HepG2 (cell line): ENCODE data around the gene RNF114.

Experiments used
- NFE2 ChIP-seq: sonication (generic); formaldehyde crosslinking; IDR thresholded peaks from 2 replicates; pipeline ENCODE4 v1.4.0; 2020; ENCODE audit warnings: missing genetic modification reagents
- NFIC ChIP-seq: IDR thresholded peaks from 2 replicates; pipeline ENCODE4 v1.6.1; 2012; ENCODE audit warnings: mild to moderate bottlenecking, low read length, inconsistent platforms
- NR2F2 ChIP-seq: IDR thresholded peaks from 2 replicates; pipeline ENCODE4 v1.6.1; 2012; ENCODE audit warnings: low read depth, inconsistent platforms, borderline replicate concordance
- POLR2A ChIP-seq, 2 experiments: IDR thresholded peaks; 2 replicates each; pipeline ENCODE4 v1.6.1; 2011; ENCODE audit warnings: low read depth in 2 of 2, low read length in 2 of 2, mild to moderate bottlenecking in 1 of 2, moderate library complexity in 1 of 2; ENCODE audit not compliant: insufficient read depth in 1 of 2
- TAF1 ChIP-seq: sonication (generic); formaldehyde crosslinking; IDR thresholded peaks from 2 replicates; pipeline ENCODE4 v1.4.0; 2020; ENCODE audit warnings: missing genetic modification reagents
- ZNF629 ChIP-seq: sonication (generic); formaldehyde crosslinking; conservative IDR thresholded peaks from 2 replicates; pipeline ENCODE4 v1.5.0; 2020; ENCODE audit warnings: missing genetic modification reagents
- ZZZ3 ChIP-seq: sonication (generic); formaldehyde crosslinking; IDR thresholded peaks from 2 replicates; pipeline ENCODE4 v1.4.0; 2020; ENCODE audit warnings: missing genetic modification reagents, mild to moderate bottlenecking, borderline replicate concordance
- TF ChIP-seq, protein P1 (sequence below), 2 experiments: IDR thresholded peaks; 2 replicates each; pipeline ENCODE4 v1.6.1; 2011 to 2012; ENCODE audit warnings: low read length in 2 of 2, borderline replicate concordance in 1 of 2, low read depth in 1 of 2, mild to moderate bottlenecking in 1 of 2, moderate library complexity in 1 of 2
- TF ChIP-seq, protein P2 (sequence below): sonication (generic); formaldehyde crosslinking; IDR thresholded peaks from 2 replicates; pipeline ENCODE4 v1.8.1; 2023; ENCODE audit warnings: missing genetic modification reagents, inconsistent platforms, borderline replicate concordance
- TF ChIP-seq, protein P3 (sequence below): sonication (generic); IDR thresholded peaks from 2 replicates; pipeline ENCODE4 v1.6.1; 2016; ENCODE audit warnings: low read depth, borderline replicate concordance
- TF ChIP-seq, protein P4 (sequence below): sonication (generic); formaldehyde crosslinking; IDR thresholded peaks from 2 replicates; pipeline ENCODE4 v1.5.0; 2020; ENCODE audit warnings: mild to moderate bottlenecking, missing genetic modification reagents, moderate library complexity
- TF ChIP-seq, protein P5 (sequence below): IDR thresholded peaks from 2 replicates; pipeline ENCODE4 v1.6.1; 2016; ENCODE audit warnings: mild to moderate bottlenecking
- TF ChIP-seq, protein P6 (sequence below): sonication (generic); formaldehyde crosslinking; IDR thresholded peaks from 2 replicates; pipeline ENCODE4 v1.8.1; 2023; ENCODE audit warnings: mild to moderate bottlenecking, inconsistent platforms, moderate library complexity, missing genetic modification reagents, borderline replicate concordance

DNA sequence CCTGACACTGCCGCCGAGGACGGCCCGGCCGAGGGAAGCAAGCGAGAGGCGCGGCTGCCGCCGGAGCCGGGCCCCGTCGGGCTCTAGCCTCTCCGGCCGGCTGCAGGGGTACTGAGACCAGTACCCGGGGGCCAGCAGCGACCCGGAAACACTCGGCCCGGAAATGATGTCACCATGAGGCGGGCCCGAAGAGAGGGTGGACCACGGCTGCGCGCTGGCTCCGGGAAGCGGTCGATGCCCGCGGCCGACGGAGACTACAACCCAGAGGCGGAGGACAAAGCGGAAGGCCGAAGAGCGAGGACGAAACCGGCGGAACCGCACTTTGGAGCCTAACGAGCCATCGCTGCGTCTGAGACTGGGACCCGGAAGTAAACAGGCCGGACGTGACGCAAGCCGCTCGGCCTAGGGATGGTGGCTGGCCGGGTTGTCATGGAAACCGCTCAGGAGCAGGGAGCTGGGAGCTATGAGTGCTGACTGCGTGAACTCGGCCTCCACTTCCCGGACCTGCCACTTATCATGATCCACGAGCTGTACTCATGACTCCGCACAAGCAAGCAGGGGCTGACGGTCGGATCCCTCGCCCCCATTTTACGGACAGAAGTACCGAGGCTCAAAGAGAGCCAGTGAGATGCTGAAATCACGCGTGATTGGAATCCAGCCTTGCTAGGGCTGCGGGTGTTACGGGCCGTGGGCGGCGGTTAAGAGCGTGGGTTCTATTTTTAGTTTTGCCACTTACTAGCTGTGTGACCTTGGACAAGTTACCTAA, 20.6 kb upstream of the RNF114 start, which contains the start of gene SPATA2:
- TF ChIP-seq ZZZ3 (CRISPR knock-in tag) (peak; percentile 56; the same call in 1 of the 2 replicates), ZNF629 (CRISPR knock-in tag) (peak; percentile 99), NFE2 (no peak), TAF1 (CRISPR knock-in tag) (peak; percentile 92), NFIC (no peak), NR2F2 (no peak; the same call in 1 of the 2 replicates), POLR2A (IDR thresholded peaks at IDR 0.05; ENCODE audit: insufficient read depth in 1 of 2, low read depth in 2 of 2, low read length in 2 of 2) (peak; percentile 72 to 83)
- TF ChIP-seq, protein P1, sequence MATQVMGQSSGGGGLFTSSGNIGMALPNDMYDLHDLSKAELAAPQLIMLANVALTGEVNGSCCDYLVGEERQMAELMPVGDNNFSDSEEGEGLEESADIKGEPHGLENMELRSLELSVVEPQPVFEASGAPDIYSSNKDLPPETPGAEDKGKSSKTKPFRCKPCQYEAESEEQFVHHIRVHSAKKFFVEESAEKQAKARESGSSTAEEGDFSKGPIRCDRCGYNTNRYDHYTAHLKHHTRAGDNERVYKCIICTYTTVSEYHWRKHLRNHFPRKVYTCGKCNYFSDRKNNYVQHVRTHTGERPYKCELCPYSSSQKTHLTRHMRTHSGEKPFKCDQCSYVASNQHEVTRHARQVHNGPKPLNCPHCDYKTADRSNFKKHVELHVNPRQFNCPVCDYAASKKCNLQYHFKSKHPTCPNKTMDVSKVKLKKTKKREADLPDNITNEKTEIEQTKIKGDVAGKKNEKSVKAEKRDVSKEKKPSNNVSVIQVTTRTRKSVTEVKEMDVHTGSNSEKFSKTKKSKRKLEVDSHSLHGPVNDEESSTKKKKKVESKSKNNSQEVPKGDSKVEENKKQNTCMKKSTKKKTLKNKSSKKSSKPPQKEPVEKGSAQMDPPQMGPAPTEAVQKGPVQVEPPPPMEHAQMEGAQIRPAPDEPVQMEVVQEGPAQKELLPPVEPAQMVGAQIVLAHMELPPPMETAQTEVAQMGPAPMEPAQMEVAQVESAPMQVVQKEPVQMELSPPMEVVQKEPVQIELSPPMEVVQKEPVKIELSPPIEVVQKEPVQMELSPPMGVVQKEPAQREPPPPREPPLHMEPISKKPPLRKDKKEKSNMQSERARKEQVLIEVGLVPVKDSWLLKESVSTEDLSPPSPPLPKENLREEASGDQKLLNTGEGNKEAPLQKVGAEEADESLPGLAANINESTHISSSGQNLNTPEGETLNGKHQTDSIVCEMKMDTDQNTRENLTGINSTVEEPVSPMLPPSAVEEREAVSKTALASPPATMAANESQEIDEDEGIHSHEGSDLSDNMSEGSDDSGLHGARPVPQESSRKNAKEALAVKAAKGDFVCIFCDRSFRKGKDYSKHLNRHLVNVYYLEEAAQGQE (IDR thresholded peaks at IDR 0.05; ENCODE audit: borderline replicate concordance in 1 of 2, low read depth in 1 of 2, low read length in 2 of 2), result peak in 1 of 2 experiments; percentile 34; a peak in 1 of 4 replicates
- TF ChIP-seq, protein P2, sequence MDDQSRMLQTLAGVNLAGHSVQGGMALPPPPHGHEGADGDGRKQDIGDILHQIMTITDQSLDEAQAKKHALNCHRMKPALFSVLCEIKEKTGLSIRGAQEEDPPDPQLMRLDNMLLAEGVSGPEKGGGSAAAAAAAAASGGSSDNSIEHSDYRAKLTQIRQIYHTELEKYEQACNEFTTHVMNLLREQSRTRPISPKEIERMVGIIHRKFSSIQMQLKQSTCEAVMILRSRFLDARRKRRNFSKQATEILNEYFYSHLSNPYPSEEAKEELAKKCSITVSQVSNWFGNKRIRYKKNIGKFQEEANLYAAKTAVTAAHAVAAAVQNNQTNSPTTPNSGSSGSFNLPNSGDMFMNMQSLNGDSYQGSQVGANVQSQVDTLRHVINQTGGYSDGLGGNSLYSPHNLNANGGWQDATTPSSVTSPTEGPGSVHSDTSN (CRISPR knock-in tag), result no peak
- TF ChIP-seq, protein P3, sequence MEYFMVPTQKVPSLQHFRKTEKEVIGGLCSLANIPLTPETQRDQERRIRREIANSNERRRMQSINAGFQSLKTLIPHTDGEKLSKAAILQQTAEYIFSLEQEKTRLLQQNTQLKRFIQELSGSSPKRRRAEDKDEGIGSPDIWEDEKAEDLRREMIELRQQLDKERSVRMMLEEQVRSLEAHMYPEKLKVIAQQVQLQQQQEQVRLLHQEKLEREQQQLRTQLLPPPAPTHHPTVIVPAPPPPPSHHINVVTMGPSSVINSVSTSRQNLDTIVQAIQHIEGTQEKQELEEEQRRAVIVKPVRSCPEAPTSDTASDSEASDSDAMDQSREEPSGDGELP, result peak; percentile 18; the same call in 1 of the 2 replicates
- TF ChIP-seq, protein P4, sequence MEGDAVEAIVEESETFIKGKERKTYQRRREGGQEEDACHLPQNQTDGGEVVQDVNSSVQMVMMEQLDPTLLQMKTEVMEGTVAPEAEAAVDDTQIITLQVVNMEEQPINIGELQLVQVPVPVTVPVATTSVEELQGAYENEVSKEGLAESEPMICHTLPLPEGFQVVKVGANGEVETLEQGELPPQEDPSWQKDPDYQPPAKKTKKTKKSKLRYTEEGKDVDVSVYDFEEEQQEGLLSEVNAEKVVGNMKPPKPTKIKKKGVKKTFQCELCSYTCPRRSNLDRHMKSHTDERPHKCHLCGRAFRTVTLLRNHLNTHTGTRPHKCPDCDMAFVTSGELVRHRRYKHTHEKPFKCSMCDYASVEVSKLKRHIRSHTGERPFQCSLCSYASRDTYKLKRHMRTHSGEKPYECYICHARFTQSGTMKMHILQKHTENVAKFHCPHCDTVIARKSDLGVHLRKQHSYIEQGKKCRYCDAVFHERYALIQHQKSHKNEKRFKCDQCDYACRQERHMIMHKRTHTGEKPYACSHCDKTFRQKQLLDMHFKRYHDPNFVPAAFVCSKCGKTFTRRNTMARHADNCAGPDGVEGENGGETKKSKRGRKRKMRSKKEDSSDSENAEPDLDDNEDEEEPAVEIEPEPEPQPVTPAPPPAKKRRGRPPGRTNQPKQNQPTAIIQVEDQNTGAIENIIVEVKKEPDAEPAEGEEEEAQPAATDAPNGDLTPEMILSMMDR (CRISPR knock-in tag), result peak; percentile 33
- TF ChIP-seq, protein P5, sequence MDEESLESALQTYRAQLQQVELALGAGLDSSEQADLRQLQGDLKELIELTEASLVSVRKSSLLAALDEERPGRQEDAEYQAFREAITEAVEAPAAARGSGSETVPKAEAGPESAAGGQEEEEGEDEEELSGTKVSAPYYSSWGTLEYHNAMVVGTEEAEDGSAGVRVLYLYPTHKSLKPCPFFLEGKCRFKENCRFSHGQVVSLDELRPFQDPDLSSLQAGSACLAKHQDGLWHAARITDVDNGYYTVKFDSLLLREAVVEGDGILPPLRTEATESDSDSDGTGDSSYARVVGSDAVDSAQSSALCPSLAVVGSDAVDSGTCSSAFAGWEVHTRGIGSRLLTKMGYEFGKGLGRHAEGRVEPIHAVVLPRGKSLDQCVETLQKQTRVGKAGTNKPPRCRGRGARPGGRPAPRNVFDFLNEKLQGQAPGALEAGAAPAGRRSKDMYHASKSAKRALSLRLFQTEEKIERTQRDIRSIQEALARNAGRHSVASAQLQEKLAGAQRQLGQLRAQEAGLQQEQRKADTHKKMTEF, result peak; percentile 94
- TF ChIP-seq, protein P6, sequence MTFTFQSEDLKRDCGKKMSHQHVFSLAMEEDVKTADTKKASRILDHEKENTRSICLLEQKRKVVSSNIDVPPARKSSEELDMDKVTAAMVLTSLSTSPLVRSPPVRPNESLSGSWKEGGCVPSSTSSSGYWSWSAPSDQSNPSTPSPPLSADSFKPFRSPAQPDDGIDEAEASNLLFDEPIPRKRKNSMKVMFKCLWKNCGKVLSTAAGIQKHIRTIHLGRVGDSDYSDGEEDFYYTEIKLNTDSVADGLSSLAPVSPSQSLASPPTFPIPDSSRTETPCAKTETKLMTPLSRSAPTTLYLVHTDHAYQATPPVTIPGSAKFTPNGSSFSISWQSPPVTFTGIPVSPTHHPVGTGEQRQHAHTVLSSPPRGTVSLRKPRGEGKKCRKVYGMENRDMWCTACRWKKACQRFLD (CRISPR knock-in tag), result peak; percentile 71; the same call in 1 of the 2 replicates
